ENCODE results near the gene TNFRSF17. TPM values are rescaled to one million over a fixed set of nuclear protein-coding genes. Genes with fewer than 3 reads are reported as not detected.

TNFRSF17 gene
- total RNA-seq, 2 donors from 2014 or later = not detected

DNA sequence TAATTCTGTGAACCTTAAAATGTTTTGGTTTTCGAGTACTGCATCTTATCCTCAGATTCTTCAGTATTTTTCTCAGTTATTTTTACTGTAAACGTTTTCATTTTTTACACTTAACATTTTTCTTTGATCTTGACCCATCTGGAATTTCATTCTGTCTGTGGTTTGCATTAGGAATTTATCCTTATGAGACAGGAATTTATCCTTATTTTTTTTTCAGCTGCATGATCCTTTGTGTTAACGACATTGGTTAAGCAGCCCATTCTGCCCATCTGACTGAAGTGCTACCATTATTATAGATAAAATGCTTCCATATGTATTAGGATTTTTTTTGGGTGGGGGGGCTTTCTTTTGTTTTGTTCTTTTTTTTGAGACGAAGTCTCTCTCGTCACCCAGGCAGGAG lies 52.5 kb downstream of the TNFRSF17 start:
- DNase-seq (ENCODE audit: low spot score) = no peak
- no peak for TF ChIP-seq CTCF (IDR thresholded peaks at IDR 0.05)
- Histone ChIP-seq H3K4me3 (no peak overlapping the region), H3K27me3 (no peaks in the 10 kb centered on the region), H3K9me3 (no peaks in the 10 kb centered on the region), H3K27ac (no peak overlapping the region), H3K4me1 (peaks cover 0 to 7% of the 10 kb centered on the region in 2 donors), H3K36me3 (no peaks in the 10 kb centered on the region)

Other genes starting within 250 kb of the TNFRSF17 start
- 10 to 100 TPM; 29.5 to 38.1 TPM for gene TXNDC11, start 222.4 kb upstream of the TNFRSF17 start, total RNA-seq
- 10 to 100 TPM; 29.0 to 32.1 TPM for gene ZC3H7A, start 168.0 kb upstream of the TNFRSF17 start, total RNA-seq
- gene RSL1D1, start 113.7 kb upstream of the TNFRSF17 start, total RNA-seq = 100 to 1,000 TPM in 1 of 2 donors, 10 to 100 TPM in 1; 75.3 to 123 TPM
- gene GSPT1, start 49.3 kb upstream of the TNFRSF17 start, total RNA-seq = 10 to 100 TPM; 59.5 to 62.7 TPM
- gene NPIPB2, start 23.2 kb upstream of the TNFRSF17 start, total RNA-seq = 1 to 10 TPM in 1 of 2 donors, not detected in 1; 3.0 TPM
- gene SNX29, start 11.5 kb downstream of the TNFRSF17 start, total RNA-seq = 10 to 100 TPM in 1 of 2 donors, 1 to 10 TPM in 1; 7.6 to 11.6 TPM

All from right atrium auricular region (tissue), 2 donors.